NCI-H2107 treated with DMSO at 0.1 percent for 48 hours (cell line): Measurements from ENCODE around the gene MSRB2.
A peak's percentile ranks its signal among the peaks of the same experiment; 100 is the strongest.

Experiments
- DNase-seq: peaks from one replicate; lab custom pipeline; 2025; ENCODE audit not compliant: unreplicated experiment; lab: John Stamatoyannopoulos, UW

Gene MSRB2

DNA sequence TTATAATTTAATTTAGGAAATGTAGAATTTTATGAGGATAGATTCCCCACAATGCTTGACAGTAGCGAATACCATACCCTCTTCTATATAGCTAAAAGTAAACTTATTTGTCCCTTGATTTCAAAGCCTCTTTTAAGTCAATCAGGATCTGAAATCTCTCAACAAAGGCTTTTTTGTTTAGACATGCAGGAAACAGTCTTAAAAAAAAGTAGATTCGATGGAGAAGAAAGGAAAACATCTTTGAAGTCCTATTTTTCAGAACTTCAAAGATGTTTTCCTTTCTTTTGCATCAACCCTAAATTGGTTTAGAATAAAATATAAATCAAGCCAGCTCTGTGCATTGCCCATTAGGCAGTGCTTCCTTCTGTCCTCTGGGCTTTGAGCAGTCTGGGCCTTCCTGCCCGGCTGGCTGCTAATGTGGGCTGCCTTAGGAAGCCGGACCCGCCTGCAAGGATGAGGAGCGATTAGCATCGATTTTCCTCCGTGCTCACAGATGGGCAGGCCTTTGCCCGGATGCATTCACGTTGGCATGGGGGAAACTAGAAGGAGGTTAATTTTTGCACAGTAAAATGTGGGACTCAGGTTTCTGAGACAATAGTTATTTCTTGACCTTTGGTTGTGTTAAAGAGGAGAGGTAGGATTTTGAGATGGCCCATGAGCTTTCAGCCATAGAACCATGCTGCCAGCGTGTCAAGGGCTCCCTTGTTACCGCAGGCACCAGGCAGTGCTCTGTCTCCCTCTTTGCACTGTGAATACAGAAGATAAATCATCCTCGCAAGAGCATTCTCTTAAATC is 15.5 kb downstream of the MSRB2 start:
- DNase-seq, result no peak

DNA sequence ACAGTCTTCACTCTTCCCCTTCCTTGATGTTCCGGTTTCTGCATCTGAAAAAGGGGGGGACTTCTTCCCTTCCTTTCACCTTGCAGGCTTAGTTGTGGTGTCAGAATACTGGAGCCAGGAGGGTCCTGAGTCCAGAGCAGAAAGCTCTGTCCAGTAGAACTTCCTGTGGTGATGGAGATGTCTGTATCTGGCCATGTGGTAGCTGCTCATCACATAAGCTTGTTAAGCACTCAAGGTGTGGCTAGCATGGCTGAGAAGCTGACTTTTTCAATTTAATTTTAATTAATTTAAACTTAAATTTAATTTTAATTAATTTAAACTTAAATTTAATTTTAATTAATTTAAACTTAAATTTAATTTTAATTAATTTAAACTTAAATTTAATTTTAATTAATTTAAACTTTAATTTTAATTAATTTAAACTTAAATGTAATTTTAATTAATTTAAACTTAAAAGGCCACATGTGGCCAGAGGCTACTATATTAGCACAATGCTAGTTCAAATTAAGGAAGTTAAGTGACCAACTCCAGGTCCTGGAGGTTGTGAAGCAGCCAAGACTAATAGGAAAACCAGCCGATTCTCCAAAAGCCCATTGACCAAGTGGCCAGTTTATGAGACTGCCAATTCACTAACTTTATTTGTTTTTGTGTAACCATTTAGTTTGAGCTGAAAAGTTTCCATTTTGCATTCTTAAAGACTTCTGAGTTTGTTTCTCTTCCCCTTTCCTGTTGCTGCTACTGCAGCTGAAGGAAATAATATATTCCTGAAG is 16.3 kb downstream of the MSRB2 start:
- DNase-seq, result no peak

- DNase-seq, result no peak
These were observed 19.0 kb downstream of the MSRB2 start for GRCh38 chr10:23114228-23114850.

DNA sequence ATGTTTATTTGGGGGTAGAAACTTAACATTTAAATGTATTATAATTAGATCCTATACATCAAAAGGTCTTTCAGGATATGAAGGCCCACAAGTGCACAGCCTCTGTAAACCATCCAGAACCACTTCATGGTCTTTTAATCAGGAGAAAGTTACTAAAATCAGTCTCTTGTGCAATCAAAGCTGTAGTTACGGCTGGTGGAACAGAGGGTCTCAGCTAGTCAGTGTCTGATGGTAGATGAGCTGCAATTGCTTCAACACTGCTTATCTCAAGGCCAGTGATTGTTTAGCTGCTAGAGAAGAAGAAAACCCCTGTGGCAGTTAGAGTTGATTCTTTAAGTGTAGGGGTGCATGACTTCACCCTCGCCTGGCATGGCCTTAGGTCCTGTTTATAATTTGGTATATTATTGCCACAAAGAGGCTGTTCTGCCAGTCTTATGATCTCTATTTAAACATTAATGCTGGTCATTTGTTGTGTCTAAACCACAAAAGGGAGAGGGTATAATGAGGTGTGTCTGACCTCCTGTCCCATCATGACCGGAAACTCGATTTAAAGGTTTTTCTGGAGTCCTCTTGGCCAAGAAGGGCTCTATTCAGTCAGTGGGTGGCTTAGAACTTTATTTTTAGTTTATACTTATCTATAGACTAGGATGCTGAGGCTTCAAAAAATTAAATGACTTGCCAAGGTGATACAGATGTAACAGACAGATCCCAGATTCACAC is 21.3 kb downstream of the MSRB2 start:
- no peak for DNase-seq

DNA sequence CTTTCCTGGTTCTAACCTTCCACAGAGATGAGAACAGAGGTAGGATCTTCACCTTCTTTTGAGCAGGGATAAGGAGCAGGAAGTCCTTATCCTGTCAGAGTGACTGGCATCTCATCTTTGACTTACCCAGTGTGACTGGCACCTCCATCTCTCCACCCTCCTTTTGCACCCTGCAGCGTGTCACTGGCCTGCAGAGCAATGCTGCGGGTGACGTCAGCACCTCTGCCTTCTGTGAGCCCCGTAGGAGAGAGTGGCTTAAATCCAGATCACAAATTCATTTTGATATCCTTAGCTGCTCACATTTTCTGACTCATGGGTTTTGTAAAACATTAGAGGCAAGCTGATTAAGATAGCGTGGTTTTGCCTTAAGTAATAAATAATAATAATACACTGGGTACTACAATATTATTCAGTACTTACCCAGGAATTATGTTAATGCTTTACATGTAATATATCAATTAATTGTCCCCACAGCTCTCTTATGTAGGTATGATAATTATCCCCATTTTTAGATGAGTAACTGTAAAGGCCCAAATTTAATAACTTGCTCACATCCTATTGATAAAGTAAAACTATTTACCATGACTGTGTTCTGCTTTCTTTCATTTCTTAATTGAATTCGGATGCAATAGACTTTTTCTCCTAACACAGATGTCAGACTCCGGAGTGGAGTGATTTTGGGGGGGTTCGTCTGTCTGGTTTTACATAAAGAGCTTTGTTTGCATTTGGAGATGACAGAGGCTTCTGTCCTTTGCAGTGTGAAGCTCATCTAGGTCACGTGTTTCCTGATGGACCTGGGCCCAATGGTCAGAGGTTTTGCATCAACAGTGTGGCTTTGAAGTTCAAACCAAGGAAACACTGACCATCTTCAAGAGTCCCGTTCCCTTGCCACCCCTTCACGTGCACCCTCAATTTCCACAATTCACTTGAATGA is 24.9 kb downstream of the MSRB2 start:
- no peak for DNase-seq

GRCh38 chr10:23121135-23121534 is 25.8 kb downstream of the MSRB2 start:
- no peak for DNase-seq

GRCh38 chr10:23136462-23136861 is 41.1 kb downstream of the MSRB2 start:
- DNase-seq, result no peak

GRCh38 chr10:23139677-23140076 is 44.3 kb downstream of the MSRB2 start:
- no peak for DNase-seq

- no peak for DNase-seq
These were observed 46.6 kb downstream of the MSRB2 start for GRCh38 chr10:23141995-23142394.

DNA sequence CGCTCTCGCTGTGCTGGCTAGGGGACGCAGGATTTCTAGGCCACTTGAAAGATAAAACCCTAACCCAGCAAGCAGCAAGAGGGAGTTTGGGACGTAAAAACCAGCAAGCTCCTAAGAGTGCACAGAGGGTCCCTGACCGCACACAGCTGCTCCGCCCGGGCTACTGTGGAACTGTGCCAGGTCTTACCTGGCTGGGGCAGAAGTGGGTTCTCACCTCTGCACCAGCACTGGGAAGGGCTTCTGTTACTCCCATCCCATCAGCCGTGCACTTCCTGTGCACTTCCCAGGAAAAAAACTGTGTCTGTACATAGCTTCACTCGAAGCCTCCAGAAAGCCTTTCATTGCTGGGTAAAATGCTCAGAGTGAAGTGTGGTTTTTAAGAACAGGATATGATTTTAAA is 50.9 kb downstream of the MSRB2 start:
- DNase-seq, result peak; percentile 3

DNA sequence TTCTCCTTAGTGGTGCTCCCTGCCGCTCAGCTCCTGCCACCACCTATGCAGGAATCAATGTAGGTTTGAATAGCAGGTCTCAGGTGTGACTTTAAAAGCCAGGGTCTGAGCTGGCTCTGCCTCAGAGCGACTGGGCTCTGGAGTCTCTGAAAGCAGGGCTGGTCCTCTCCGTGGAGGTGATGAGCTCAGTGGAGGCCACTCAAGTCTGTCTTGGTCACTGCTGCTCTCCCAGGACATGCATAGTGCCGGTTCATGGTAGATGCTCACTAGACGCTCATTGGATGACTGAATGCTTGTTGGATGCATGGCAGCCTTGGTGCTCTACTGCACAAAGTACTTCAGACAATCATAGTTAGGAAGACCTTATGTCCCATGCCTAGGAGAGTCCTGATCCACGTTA is 51.7 kb downstream of the MSRB2 start:
- DNase-seq, result no peak

DNA sequence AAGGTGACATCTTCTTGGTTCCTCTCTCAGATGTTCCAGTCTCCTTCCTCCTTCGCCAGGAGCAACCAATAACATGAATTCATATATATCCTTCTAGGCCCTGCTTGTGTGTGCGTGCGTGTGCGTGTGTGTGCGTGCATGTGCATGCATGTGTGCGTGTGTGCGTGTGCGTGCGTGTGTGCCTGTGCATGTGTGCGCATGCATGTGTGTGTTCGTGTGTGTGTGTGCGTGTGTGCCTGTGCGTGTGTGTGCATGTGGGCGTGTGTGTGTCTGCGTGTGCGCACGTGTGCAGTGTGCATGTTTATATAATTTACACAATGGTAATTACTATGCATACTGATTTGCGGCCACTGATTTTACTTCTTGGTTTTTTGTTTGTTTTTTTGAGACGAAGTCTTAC is 52.8 kb downstream of the MSRB2 start:
- DNase-seq, result no peak

- no peak for DNase-seq
These were observed 54.7 kb downstream of the MSRB2 start for GRCh38 chr10:23150091-23150490.

- no peak for DNase-seq
These were observed 55.2 kb downstream of the MSRB2 start for GRCh38 chr10:23150610-23151009.

DNA sequence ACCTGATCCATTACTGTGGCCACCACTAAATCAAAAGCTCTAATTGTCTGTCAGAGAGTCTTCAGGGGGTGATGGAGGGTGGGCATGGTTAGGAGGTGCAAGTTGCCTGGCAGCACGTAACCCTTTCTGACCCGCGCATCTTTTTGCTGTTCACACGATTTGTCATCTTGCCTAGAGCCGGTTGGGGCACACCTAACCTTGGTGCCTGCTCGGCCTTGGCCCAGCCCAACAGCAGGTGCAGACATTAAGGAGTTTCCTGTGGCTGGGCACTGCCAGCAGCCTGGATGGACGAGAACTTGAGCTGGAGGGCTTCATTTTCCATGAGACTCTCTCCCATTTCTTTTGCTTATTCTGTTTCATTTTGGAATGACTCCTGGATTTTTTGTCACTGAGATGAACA is 55.7 kb downstream of the MSRB2 start:
- no peak for DNase-seq

DNA sequence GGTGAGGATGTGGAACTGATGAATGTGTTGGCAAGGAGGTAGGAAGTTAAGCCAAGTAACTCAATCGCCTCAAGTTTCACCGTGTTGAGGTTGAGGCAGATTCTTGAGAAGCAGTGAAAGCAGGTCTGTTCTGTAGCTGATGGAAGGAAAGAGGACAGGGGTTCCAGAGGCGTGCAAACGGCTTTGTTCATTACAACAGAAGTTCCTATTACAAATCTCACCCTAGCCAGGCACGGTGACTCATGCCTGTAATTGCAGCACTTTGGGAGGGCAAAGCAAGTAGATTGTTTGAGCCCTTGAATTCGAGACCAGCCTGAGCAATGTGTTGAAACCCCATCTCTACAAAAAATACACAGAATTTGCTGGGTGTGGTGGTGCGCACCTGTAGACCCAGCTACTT is 59.8 kb downstream of the MSRB2 start:
- no peak for DNase-seq

GRCh38 chr10:23156447-23157150 is 61.2 kb downstream of the MSRB2 start:
- DNase-seq, result no peak

- no peak for DNase-seq
These were observed 61.9 kb downstream of the MSRB2 start for GRCh38 chr10:23157239-23157681.

- peak; percentile 31 for DNase-seq
These were observed 62.5 kb downstream of the MSRB2 start for GRCh38 chr10:23157691-23158369.
